Stimulated activated CD8-positive, alpha-beta memory T cell treated with anti-CD3 and anti-CD28 coated beads, Interleukin-12 subunit alpha, Interleukin-12 subunit beta, amount 100 ng/mL, for 24 hours (primary cell): ENCODE measurements around the gene ADAMTS9.
"Not testable (repeated sequence)": the region's sequence is repeated elsewhere in the genome, so short reads cannot be mapped to it uniquely, and the experiment has no call there.

ENCODE experiments used
- DNase-seq: peaks from one replicate; pipeline ENCODE4 v3.0.0-alpha.2; 2020; ENCODE audit errors: extremely low read depth

ADAMTS9 gene

GRCh38 chr3:64575211-64575844, 112.5 kb downstream of the ADAMTS9 start:
- no peak for DNase-seq

- DNase-seq: no peak
Measured at GRCh38 chr3:64574194-64574593, 113.6 kb downstream of the ADAMTS9 start.

DNA sequence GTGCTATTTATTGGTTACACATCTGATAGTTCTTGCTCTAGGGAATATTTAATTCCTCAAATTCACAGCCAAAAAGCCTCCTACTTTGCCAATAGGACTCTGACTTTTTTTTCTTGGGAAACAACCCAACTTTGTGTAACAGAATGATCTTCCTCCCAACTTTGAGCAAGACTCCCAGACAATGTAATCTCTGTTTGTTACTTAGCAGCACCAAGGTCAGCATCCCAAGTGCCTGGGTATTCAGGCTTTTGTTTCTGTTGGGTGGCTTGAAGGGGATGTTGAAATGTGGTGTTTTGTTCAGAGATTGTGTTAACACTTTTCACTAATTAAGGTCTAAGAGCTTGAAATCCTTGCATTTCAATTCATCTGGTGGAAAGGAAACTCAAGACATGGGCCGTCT, 115.8 kb downstream of the ADAMTS9 start:
- no peak for DNase-seq

DNA sequence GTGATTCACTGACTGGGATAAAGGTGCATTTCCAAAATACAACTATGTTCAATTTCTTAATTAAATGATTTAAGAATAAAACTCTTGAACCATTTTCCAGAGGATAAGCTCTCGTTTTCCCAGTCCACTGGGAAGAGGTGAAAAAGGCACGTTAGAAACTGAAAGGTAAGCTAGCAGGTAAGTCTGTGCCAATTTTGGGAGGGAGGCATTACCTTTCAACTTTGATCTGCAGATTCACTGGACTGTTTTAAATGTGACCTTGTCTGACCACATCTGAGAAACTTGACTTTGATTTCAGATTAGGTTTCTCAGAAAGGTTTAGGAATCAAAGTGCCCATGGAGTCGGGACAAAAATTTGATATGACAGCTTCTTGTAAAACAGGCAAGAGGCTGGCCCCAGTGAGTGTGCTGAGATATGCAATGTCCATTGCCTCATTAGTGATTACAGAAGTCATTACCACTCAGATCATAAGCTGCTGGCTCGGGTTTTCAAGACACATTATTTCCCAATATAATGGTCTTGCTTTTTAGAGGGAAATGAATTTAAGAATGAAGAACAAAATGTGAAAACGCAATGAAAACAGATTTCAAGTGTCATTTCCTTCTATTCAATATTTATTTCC, 118.8 kb downstream of the ADAMTS9 start:
- DNase-seq: no peak

DNA sequence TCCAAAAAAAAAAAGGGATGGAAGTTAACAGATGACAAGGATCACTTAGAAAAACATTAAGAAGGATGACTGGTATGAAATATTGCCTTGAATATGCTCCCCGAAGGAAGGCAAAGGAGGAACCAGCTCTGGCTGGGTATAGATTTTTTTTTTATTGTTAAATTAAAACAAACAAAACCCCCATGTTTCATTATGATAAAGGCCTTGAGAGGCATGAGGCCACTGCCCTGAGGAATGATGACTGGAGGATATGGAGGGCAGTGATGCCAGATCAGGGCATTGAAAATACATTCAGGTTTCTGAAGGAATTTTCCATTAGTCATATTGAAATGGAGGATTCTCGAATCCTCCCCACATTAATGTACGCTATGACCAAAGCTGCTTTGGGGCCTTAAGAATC, 120.9 kb downstream of the ADAMTS9 start:
- no peak for DNase-seq

- DNase-seq: no peak
Measured at GRCh38 chr3:64563751-64564150, 124.0 kb downstream of the ADAMTS9 start.

GRCh38 chr3:64561868-64562267, 125.9 kb downstream of the ADAMTS9 start:
- no peak for DNase-seq

DNA sequence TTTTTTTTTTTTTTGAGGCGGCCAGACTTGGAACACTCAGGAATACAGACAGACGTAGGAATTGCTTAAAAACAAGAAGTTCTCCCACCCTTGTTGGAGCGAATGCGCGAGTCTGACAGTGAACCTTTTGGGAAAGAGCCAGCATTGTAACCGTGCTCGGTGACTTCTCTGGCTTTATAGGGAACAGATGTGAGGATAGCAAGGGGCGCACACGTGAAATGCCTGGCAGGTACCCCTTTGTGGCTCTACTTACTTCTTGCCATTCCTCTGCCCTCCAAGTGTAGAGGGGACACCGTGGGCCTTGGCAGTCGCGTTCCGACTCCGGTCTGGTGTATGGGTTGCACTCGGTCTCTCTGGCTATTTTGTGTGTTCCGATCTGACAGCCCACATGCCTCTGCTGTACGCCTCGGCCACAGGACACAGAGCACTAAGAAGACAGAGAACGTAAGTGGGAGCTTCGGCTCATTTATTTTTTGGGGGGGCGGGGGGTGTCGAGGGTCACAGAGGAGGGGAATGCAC, 126.4 kb downstream of the ADAMTS9 start:
- no peak for DNase-seq

DNA sequence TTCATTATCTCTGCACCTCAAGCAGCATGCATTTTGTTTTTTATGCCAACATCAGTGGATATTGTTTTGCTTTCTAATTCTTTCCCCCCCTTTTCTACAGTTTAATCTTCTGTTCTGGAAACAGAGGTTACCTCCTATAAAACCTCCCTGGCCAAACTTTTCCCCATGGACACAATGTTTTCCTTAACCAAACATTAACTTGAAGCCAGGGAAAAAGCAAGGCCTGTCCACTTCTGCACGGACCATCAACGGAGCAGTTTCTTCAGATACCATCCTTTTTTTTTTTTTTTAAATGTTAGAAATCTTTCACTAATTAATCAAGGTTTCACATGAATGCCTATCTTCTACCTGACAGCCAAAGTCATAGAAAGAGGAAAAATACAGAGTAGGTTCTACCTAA, 127.0 kb downstream of the ADAMTS9 start:
- no peak for DNase-seq

DNA sequence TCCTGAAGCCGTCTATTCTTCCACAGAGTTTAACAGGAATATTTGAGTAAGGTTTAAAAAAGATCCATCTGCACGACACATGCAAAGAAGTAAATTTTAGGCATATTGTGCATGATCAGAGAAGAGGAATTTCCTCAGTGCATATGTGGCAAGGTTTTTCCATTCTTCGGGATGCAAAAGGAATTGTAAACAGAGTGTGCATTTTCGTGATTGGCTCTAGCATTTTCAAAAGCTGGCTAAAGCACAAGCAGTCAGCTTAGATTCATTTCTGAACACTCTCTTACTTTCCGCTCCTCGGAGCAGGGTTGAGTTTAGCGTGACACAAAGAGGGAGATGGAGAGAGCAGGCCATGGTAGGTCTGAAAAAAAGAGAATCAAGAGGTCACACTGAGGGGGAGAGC, 128.2 kb downstream of the ADAMTS9 start:
- DNase-seq: no peak

DNA sequence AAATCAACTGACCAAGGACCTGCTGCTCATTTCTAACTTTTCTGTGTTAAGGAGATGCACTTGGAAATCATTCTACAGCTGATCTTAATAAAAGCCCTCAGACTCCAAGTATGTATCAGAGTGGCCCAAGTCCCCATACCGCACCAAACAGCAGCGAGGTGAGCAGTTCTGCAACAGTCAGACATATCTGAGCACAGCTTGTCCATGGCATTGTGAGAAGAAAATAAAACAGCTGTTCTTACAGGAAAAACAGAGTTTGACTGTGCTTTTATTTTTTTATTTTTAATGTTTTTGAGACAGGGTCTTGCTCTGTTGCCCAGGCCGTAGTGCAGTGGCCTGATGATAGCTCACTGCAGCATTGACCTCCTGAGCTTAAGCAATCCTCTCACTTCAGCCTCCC, 131.8 kb downstream of the ADAMTS9 start:
- DNase-seq: no peak

DNA sequence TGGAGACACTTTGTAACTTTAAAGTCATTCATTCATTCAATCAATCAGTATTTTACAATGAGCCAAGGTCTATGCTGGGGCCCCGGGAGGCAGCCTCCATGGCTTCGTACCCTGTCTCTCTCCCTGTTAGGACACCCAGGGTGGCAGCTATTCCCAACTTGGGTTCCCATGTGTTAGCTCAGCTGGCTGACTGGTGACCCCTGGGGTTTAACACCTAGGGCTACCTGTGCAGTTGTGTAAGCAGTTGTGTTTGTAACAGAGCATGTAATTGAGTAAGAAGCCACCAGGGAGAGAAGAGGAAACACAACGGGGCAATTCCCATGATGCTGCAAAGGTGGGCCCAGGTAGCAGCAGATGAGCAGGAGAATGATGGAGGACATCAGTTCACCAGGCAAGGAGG, 132.4 kb downstream of the ADAMTS9 start:
- no peak for DNase-seq

DNA sequence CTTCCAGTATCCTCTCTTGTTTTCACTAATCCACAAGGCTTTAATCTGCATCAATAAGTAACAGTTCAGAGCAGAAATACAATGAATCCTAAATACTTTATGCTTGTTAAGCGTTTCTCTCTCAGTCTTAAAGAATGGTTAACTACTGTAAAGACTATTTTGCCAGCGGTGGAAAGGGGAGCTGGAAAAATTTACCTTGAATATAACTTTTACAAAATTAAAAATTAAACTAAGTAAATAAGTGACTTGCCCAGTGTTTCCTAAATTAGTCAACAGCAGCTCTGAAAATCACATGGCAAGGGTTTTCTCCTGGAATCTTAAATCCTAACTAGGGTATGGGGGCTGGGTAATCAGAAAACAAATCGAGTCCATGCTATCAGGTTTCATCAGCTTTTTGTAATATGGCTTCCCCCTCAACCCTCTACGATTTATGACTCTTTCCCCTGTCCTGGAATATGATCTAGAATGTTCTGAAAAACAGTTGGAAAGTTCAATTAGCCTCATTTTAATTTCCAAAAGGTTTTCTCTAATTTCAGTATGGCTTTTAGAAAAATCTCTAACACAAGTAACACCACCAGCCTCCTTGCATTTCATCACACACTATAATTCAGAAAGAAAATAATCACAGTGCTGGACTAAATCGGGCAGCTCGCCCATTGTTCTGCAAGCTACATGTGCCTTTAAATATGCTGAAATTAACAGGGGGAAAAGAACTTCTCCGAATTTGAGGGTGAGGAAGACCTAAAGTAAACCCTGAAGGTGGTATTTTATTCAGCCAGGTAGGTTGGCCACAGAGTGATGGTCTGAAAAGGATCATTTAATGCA, 133.5 kb downstream of the ADAMTS9 start:
- DNase-seq: no peak

DNA sequence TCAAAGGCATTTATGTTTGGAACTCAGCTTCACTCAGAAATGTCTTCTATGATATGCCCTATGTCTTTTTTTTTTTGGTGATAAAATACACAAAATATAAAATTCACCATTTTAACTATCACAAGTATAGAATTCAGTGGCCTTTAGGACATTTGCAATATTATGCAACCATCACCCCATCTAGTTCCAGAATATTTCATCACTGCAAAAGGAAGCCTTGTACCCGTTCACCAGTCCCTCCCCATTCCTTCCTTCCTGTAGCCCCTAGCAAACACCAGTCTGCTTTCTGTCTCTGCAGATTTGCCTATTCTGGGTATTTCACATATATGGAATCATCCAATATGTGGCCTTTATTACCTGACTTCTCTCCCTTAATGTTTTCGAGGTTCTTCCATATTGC, 134.8 kb downstream of the ADAMTS9 start:
- no peak for DNase-seq

DNA sequence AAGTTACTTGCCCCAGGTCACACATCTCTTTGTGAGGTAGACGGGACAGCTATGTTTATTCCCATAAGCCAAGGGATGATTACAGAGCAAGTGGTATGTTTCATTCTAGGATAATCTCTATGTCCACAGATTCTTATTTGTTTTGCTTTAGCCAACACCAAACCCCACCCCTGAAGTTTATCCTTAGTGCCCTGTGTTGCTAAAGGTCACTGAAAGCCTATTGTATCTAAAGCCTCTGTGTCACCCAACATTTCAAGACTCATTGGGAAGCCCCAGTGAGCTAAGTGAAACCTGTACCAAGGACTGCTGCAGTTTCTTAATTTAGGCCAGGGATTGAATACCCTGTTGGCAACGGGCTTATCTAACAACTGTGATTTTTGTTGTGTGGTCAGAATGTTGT, 135.6 kb downstream of the ADAMTS9 start:
- DNase-seq: no peak

DNA sequence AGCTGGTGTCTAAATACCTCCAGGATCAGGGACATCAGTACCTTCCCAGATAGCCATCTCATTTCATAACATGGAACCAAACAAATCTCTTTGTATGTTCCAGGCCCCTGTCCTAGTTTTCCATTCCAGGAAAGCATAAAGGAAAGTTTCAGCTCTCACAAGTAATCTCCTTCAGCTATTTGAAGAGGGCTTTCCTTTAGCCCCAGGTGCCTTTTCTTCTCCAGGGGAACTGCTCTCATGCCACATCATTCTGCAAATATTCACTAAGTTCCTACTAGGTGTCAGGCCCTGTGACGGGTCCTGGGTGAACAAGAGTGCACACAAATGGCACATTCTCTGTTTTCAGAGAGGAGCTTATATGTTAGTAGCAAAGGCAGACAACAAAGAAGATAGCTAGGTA, 136.1 kb downstream of the ADAMTS9 start:
- no peak for DNase-seq

GRCh38 chr3:64550745-64551144, 137.1 kb downstream of the ADAMTS9 start:
- DNase-seq: no peak

DNA sequence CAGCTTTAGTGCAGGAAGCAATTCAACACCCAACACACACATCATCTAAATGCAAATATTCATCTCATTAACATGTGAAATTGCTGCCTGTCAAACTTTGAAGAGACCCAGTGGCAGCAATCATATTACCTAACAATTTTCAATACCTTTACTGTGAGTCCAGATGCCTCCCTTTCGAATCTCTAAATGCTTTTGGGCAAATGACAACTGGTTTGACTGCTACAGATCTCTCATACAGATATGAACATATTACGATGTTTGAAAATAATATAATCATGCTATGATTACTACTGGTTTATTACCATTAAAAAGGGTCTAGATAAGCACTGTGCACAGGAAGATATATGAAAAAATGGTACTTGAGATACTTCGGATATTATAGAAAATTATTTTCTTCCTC, 137.9 kb downstream of the ADAMTS9 start:
- no peak for DNase-seq

DNA sequence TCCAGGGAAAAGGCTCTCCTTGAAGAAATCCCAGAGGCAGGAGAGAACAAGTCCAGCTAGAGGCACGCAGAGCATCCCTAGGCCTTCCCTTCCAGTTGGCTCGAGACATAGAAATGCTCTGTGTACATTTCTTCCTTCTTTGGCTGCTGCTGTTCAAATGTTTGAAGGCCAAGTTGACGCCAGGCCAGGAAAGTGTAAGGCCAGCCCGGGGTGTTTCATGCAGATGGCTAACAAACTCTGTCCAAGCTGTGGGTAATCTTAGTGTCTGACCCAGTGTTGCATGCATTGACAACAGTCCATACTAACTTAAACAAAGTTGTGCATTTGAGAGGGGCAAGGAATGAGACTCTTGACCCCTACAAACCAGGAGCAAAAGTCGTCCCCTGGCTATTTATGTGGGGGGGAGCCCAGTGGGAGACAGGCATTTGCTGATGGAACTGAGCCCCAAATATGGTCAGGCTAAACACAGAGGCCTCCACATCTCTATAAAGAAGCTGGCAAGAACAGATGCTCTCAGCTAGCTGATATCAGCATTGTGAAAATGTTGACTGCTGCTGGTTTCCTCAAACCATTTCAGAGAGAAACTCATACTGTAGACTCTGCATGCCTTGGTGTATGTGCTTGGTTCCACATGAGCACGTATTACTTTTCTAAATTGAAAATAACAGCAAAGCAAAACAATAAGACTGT, 139.5 kb downstream of the ADAMTS9 start:
- no peak for DNase-seq

DNA sequence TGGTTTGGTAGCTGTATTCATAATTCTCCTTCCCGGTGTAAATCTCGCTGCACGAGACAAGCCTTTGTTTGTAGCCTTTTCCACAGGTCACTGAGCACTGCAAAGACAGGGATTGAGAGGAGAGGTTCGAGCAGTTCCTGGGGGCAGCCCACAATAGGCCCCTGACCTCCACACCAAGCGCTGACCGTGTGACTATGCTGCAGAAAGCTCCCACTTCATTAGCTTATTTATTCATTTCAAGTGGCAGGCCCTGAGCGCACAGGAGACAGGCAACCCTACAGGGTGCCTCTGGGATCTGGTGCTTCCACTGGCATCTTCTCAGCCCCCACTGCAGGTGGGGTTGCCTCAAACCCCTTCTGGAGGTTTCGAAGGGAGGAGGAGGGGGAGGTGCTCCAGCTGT, 140.9 kb downstream of the ADAMTS9 start:
- DNase-seq: no peak

DNA sequence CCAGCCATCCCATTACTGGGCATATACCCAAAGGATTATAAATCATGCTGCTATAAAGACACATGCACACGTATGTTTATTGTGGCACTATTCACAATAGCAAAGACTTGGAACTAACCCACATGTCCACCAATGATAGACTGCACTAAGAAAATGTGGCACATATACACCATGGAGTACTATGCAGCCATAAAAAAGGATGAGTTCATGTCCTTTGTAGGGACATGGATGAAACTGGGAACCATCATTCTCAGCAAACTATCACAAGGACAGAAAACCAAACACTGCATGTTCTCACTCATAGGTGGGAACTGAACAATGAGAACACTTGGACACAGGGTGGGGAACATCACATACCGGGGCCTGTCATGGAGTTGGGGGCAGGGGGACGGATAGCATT, 142.6 kb downstream of the ADAMTS9 start:
- not testable (repeated sequence) for DNase-seq

- no peak for DNase-seq
Measured at GRCh38 chr3:64541803-64542202, 146.0 kb downstream of the ADAMTS9 start.
